ENCODE data around the gene NUP37.

GRCh38 chr12:102026728-102027127, 93.2 kb downstream of the NUP37 start:
- no peak for TF ChIP-seq CTCF (IDR thresholded peaks at IDR 0.05)
- no peak for TF ChIP-seq POLR2AphosphoS5 (IDR thresholded peaks at IDR 0.05)
